Brain microvascular endothelial cell (primary cell): ENCODE data around the gene GGACT.

Experiments
- DNase-seq: peaks from one replicate; pipeline ENCODE4 v3.0.0-alpha.2; 2020
- H3K27ac ChIP-seq: fragments of 250-450 bp; sonication (Bioruptor Pico); 2 replicates; pipeline ENCODE4 v1.5.1; 2020; ENCODE audit warnings: mild to moderate bottlenecking, moderate library complexity
- H3K27me3 ChIP-seq: fragments of 250-450 bp; sonication (Bioruptor Pico); replicated peaks from 2 replicates; pipeline ENCODE4 v1.5.1; 2020; ENCODE audit warnings: mild to moderate bottlenecking
- H3K36me3 ChIP-seq: fragments of 250-450 bp; sonication (Bioruptor Pico); replicated peaks from 2 replicates; pipeline ENCODE4 v1.5.1; 2020; ENCODE audit warnings: mild to moderate bottlenecking
- H3K4me3 ChIP-seq: 2 replicates; pipeline ENCODE4 v1.5.1; 2011; ENCODE audit warnings: low read depth, mild to moderate bottlenecking, control low read depth, low read length, moderate library complexity
- CTCF ChIP-seq: IDR thresholded peaks from 2 replicates; pipeline ENCODE4 v1.5.1; 2011; ENCODE audit warnings: low read depth, mild to moderate bottlenecking, moderate library complexity, low read length, control low read depth, inconsistent platforms; ENCODE audit errors: missing control alignments
- in situ Hi-C: cut with HindIII; loops from 2 replicates; pipeline ENCODE4 v1.10.0; 2017; ENCODE audit warnings: low sequenced_read_pairs, low pct_ligation_motif_present

Gene GGACT

GRCh38 chr13:100613031-100613430 lies 24.4 kb upstream of the GGACT start:
- in situ Hi-C loops: no loop called here
- no peak overlapping the region for H3K27ac ChIP-seq
- H3K27me3 ChIP-seq: no peaks in the 10 kb centered on the region
- no peaks in the 10 kb centered on the region for H3K36me3 ChIP-seq
- no peak for TF ChIP-seq CTCF
- no peak overlapping the region for H3K4me3 ChIP-seq
- DNase-seq: no peak

GRCh38 chr13:100611678-100612492 lies 23.3 kb upstream of the GGACT start:
- no peak for DNase-seq

DNA sequence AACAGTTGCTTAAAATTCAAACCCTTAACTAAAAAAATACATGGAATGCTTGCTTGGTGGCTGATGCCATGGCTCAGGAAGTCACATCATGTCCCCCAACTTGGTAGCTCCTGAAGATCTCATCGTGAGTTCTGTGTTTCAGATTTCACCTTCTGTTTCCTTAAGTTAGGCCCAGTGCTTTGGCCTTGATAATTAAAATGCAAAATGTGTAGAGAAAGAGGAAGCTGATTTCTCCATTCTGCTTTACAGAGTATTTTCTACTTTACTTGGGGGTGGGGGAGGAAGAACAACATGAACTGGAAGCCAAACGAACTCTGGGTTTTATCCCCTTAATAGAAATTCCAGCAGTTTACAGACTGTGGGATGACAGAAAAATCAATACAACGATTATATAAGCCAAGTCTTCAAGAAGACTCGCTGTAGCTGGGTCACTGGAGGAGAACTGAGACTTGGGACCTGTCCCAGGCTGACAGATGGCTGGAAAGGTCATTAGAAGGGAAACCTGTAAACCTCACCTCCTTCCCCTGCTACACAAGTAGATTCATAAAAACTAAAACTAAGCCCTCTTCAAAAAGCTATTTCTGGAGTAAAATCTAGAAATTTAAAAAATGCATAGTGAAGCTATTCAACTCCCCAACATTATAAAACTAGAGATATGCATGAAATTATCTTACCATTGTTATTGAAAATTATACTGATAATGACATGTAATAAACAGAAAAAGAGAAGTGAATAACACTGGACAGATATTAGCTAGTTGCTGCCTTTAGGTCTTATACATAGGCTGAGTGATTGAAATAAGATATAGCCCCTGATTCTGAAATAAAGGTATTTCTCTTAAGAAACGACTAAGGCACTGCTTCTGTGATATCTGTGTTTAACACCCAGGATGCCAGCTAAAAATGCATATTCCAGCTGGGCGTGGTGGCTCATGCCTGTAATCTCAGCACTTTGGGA lies 22.1 kb upstream of the GGACT start:
- TF ChIP-seq CTCF: no peak
- H3K27me3 ChIP-seq: no peaks in the 10 kb centered on the region
- no peaks in the 10 kb centered on the region for H3K36me3 ChIP-seq
- H3K4me3 ChIP-seq: no peak overlapping the region
- DNase-seq: no peak
- H3K27ac ChIP-seq: no peak overlapping the region
- in situ Hi-C loops: no loop called here

More at GRCh38 chr13:100611678-100612492, 23.3 kb upstream of the GGACT start:
- no peak for TF ChIP-seq CTCF
- Histone ChIP-seq H3K36me3 (no peaks in the 10 kb centered on the region), H3K4me3 (no peak overlapping the region), H3K27ac (no peak overlapping the region), H3K27me3 (no peaks in the 10 kb centered on the region)
- in situ Hi-C loops: no loop called here

DNA sequence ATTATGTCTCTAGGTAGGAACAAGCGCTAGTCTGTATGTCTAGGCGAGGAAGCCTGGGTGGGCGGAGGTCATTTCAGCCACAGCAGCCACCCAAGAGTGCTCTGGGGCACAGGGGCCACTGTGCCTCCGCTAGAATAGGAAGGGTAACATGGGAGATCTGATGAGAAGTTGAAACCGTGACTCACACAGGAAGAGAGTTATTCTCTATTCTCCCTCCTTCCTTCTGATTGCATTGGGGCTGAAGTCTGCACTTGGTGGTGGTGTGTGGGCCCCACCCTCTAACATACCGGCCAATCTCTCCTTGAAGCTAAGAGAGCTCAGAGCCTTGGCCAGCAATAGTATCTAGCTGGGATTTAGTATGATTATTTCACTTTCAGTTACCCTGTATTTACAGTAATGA lies 20.3 kb upstream of the GGACT start:
- Histone ChIP-seq H3K4me3 (no peak overlapping the region), H3K36me3 (no peaks in the 10 kb centered on the region), H3K27ac (no peak overlapping the region), H3K27me3 (no peaks in the 10 kb centered on the region)
- DNase-seq: peak; percentile 12
- in situ Hi-C loops: no loop called here
- TF ChIP-seq CTCF: no peak

DNA sequence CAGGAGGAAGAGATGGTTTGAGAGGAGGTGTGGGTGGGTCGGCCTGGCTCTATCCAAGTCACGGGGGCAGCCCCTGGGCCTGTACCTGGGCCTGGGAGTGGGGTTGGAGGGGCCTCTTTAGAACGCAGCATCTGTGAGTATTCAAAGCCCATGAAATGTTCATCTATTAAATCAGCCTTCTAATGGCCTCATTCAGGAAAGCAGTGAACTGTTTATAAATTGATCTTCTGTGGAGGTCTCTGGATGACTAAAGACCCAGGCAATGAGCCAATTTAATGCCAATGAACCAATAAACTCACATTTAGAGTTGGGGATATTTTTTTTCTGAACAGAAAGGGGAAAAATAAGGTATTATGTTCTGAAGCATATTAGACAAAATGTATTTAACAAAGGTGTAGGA lies 19.9 kb upstream of the GGACT start:
- Histone ChIP-seq H3K36me3 (no peaks in the 10 kb centered on the region), H3K4me3 (no peak overlapping the region), H3K27ac (no peak overlapping the region), H3K27me3 (no peaks in the 10 kb centered on the region)
- DNase-seq: no peak
- no peak for TF ChIP-seq CTCF
- in situ Hi-C loops: no loop called here
